HS-5 (cell line): ENCODE data around the gene UGT1A7.
"Not testable (repeated sequence)": the region's sequence is repeated elsewhere in the genome, so short reads cannot be mapped to it uniquely, and the experiment has no call there.

Experiments used
- DNase-seq: peaks from one replicate; pipeline ENCODE4 v3.0.0-alpha.2; 2012; ENCODE audit warnings: low read depth

Gene UGT1A7

GRCh38 chr2:233712611-233713261 lies 31.0 kb downstream of the UGT1A7 start, which contains the start of gene UGT1A5:
Gene UGT1A5, plus strand, starts transcription at chr2:233712907. Its CDS starts 85 bp downstream, at chr2:233712992.
- no peak for DNase-seq

DNA sequence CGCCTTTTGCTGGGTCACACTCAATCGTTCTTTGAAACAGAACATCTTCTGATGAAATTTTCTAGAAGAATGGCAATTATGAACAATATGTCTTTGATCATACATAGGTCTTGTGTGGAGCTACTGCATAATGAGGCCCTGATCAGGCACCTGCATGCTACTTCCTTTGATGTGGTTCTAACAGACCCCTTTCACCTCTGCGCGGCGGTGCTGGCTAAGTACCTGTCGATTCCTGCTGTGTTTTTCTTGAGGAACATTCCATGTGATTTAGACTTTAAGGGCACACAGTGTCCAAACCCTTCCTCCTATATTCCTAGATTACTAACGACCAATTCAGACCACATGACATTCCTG lies 31.5 kb downstream of the UGT1A7 start:
- no peak for DNase-seq

DNA sequence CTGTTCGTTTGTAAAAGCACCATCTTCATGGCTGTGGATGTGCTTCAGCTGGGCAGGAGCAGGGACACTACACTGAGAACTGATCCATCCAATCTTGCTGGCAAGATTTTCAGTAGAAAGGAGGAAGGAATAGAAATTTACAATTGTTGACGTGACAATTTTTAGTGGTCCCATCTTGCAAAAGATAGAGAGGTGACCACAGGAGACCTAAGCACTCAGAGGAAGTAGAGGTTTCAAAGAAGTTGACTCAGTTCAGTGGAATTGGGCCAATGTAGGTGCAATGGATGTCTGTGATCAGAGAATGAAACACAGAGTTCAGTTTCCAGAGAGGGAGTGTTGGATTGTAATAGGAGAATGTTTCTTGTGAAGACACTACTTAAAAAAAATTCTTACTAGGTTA lies 32.4 kb downstream of the UGT1A7 start:
- no peak for DNase-seq

- DNase-seq: no peak
Measured at GRCh38 chr2:233718552-233718951, 36.9 kb downstream of the UGT1A7 start, which contains the start of gene UGT1A4. Gene UGT1A4, plus strand, starts transcription at chr2:233718736. Its CDS starts 85 bp downstream, at chr2:233718821.

GRCh38 chr2:233728723-233729301 lies 47.1 kb downstream of the UGT1A7 start, which contains the start of gene UGT1A3:
Gene UGT1A3, plus strand, starts transcription at chr2:233729042. Its CDS starts 85 bp downstream, at chr2:233729127.
- no peak for DNase-seq

GRCh38 chr2:233736868-233737653 lies 55.4 kb downstream of the UGT1A7 start:
- DNase-seq: not testable (repeated sequence)

- no peak for DNase-seq
Measured at GRCh38 chr2:233740870-233741269, 59.2 kb downstream of the UGT1A7 start.

DNA sequence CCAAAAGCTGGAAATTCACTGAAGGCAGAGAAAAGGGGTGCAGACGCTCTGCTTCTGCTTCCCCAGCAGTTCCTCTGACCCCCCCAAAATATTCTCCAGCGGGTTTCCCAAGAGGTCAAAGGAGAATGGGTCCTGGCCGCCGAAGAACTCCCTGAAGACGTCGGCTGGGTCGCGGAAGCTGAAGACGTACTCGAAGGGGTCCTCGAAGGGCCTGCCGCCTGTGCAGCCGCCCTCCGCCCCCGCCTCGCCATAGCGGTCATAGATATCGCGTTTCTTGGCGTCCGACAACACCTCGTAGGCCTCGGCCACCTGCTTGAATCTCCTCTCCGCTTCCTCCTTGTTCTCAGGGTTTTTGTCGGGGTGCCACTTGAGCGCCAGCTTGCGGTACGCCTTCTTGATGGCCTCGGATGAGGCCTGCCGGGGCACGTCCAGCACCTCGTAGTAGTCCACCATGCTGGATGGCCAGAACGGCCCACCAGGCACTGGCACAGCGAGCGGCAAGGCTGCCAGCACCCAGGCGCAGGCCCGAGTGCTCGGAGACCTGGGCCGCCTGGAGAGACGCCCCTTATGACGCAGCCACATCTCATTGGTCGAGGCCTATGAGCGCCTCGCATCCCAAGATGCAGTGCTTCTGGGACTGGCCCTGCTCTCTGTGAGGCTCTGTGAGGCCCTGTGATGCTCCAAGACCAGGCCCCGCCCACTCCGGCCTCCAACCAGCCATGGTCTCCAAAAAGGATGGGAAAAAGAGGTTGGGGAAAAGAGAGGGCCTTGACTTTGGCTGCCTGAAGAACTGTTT lies 62.0 kb downstream of the UGT1A7 start:
- no peak for DNase-seq

DNA sequence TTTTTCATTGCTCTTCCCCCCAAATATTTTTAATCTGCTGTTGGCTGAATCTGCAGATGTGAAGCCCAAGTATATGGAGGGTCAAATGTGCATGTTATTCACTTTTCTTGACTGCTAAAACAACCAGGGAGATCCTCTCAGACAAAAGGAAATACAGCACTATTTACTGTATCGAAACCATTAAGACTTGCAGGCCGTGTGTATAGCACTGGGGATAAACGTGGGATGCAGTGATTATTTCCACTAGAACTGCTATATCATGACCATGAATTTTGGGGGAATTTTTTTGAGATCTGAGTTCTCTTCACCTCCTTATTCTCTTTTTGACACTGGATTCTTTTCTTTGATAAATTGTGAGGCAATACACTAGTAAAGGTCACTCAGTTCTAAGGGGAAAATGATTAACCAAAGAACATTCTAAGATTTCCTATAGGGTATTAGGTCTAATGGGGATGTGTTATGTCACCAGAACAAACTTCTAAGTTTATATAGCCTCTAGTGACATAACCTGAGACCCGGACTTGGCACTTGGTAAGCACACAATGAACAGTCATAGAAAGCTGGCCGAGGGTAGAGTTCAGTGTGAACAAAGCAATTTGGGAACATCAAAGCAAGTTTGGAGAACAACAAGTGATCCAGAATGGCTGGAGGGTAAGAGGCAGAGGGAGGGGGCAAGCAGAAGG lies 63.5 kb downstream of the UGT1A7 start:
- DNase-seq: no peak

DNA sequence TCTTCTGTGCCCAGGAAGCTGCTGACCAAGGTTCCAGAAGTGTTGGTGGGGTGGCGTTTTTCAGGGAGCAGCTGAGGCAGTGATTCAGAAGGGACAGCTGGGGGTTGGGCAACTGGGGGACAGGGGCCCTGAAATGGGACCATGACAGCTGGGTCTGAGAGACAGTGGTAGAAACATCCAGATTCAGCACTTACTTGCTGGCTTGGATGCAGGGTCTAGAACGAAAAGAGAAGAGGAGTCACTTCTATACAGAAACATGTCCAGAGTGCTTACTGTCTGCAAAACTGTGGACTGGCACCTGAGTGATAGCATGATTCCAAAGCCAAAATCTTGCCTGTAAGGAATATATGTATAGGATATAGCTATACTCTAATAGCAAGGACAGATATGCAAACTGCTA lies 64.1 kb downstream of the UGT1A7 start:
- not testable (repeated sequence) for DNase-seq

DNA sequence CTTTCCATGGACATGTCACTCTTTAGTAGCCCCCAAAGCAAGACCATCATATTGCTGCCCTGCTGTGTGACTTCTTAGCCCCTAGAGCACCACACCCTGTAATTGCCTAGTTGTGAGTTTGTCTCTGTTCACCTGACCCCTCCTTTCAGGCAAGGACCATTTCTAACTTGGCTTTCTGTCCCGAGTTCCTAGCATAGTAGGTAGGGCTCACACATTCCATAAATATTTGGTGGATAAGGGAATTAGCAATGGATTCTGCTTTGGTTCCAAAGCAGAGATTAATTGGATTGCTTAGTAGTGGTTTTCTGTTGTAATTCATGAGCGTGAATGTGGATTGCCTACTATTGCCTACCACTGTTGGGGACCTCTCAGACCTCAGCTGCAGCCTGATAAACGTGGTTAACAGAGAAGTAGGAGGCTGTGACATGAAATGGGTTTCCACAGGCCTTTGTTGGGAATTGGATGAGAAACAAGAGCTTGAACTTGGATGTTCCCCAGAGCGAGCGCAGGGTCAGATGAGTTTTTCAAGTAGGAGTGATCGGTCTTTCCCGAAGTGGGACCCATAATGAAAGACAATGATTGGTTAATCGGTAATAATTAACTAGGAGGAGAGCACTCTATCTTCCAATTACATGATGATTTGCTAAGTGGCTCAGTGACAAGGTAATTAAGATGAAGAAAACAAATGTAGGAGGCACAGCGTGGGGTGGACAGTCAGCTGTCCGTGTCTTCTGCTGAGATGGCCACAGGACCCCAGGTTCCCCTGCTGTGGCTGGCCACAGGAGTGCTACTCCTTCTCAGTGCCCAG lies 65.0 kb downstream of the UGT1A7 start:
- no peak for DNase-seq

DNA sequence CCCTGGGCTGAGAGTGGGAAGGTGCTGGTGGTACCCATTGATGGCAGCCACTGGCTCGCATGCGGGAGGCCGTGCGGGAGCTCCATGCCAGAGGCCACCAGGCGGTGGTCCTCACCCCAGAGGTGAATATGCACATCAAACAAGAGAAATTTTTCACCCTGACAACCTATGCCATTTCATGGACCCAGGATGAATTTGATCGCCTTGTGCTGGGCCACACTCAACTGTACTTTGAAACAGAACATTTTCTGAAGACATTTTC lies 65.5 kb downstream of the UGT1A7 start:
- DNase-seq: no peak

DNA sequence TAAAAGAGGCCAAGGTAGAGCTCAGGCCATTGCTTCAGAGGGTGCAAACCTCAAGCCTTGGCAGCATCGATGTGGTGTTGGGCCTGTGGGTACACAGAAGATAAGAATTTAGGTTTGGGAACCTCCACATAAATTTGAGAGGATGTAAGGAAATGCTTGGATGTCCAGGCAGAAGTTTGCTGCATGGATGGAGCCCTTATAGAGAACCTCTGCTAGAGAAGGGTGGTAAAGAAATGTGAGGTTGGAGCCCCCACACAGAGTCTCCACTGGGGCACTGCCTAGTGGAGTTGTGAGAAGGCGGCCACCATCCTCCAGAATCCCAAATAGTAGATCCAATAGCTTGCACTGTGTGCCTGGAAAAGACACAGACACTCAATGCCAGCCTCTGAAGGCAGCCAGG lies 69.0 kb downstream of the UGT1A7 start:
- not testable (repeated sequence) for DNase-seq

DNA sequence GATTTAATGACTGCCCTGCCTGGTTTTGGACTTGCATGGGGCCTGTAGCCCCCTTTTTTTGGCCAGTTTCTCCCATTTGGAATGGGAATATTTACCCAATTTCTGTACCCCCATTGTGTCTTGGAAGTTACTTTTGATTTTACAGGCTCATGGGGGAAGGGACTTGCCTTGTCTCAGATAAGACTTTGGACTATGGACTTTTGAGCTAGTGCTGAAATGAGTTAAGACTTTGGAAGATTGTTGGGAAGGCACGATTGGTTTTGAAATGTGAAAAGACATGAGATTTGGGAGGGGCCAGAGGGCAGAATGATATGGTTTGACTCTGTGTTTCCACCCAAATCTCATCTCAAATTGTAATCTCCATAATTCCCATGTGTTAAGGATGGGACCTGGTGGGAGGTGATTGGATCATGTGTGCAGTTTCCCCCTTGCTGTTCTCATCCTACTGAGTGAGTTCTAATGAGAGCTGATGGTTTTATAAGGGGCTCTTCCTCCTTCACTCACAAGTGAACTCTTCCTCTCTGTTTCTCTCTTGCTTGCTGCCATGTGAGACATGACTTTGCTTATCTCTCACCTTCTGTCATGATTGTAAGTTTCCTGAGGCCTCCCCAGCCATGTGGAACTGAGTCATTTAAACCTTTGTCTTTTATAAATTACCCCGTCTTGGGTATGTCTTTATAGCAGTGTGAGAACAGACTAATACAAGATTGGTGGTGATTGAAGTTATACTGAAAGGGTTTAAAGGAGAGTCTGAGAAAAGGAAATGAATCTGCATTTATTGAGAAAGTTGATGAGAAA lies 69.7 kb downstream of the UGT1A7 start:
- not testable (repeated sequence) for DNase-seq

DNA sequence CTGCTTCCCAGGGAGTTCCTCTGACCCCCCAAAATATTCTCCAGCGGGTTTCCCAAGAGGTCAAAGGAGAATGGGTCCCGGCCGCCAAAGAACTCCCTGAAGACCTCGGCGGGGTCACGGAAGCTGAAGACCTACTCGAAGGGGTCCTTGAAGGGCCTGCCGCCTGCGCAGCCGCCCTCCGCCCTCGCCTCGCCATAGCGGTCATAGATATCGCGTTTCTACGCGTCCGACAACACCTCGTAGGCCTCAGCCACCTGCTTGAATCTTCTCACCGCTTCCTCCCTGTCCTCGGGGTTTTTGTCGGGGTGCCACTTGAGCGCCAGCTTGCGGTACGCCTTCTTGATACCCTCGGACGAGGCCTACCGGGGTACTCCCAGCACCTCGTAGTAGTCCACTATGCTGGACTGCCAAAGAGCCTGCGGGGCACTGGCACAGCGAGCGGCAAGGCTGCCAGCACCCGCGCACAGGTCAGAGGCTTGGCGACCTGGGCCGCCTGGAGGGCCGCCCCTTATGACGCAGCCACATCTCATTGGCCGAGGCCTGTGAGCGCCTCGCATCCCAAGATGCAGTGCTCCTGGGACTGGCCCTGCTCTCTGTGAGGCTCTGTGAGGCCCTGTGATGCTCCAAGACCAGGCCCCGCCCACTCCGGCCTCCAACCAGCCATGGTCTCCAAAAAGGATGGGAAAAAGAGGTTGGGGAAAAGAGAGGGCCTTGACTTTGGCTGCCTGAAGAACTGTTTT lies 73.3 kb downstream of the UGT1A7 start:
- DNase-seq: no peak

- no peak for DNase-seq
Measured at GRCh38 chr2:233756429-233757081, 74.9 kb downstream of the UGT1A7 start.

DNA sequence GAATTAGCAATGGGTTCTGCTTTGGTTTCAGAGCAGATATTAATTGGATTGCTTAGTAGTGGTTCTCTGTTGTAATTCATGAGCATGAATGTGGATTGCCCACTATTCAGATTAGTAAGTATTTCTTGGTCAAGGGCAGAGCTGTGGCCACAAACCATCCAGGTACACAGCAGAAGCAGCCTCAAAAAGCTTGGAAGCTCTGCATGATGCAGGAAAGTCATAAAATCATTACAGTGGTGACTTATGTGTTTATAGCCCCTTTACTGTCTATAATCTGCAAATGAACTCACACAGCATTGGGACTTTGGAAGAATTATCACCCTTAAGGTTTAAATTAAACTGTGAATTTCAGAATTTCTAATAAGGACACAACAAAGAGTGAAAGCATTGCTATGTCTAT lies 76.4 kb downstream of the UGT1A7 start:
- no peak for DNase-seq

DNA sequence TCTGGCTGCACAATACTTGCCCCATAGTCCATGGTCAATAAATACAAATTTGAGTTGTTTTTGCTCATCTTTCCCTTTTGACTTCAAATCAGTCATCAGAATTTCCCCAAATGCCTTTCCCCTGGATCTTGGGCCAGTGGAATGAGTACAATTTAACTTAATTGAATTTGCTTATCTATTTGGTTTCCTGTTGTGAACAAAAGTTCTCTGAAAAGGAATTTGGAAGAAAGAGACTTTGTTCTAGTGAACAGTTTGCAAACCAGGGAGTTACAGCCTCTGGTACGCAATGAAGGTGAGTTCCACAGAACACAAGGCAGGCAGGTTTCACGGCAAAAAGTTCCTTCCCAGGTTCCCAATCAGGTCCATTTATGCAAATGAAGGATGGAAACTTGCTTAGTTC lies 77.1 kb downstream of the UGT1A7 start:
- no peak for DNase-seq

DNA sequence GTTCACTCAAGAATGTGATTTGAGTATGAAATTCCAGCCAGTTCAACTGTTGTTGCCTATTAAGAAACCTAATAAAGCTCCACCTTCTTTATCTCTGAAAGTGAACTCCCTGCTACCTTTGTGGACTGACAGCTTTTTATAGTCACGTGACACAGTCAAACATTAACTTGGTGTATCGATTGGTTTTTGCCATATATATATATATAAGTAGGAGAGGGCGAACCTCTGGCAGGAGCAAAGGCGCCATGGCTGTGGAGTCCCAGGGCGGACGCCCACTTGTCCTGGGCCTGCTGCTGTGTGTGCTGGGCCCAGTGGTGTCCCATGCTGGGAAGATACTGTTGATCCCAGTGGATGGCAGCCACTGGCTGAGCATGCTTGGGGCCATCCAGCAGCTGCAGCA lies 78.3 kb downstream of the UGT1A7 start, which contains the start of gene UGT1A1:
TSS of gene UGT1A1 (plus strand) at position 228 of the 400 bp plus-strand sequence. CDS start at position 246, 18 bp downstream.
- DNase-seq: no peak
